HT-29 (cell line): ENCODE measurements around the gene DENND5A. TPM values are rescaled to one million over a fixed set of nuclear protein-coding genes. Genes with fewer than 3 reads are reported as not detected.

ENCODE experiments used
- DNase-seq: peaks from one replicate; pipeline ENCODE4 v3.0.0-alpha.2; 2015; ENCODE audit warnings: low spot score
- total RNA-seq: library from RNA; depleted of rRNA; stranded (reverse); fragments of >200 nt; shearing (Covaris generic); gene quantifications from 2 replicates; pipeline ENCODE4 v1.2.3, GENCODE V29; 2014

Gene DENND5A
- total RNA-seq, 1 experiment from 2014 or later = 8.0 TPM

DNA sequence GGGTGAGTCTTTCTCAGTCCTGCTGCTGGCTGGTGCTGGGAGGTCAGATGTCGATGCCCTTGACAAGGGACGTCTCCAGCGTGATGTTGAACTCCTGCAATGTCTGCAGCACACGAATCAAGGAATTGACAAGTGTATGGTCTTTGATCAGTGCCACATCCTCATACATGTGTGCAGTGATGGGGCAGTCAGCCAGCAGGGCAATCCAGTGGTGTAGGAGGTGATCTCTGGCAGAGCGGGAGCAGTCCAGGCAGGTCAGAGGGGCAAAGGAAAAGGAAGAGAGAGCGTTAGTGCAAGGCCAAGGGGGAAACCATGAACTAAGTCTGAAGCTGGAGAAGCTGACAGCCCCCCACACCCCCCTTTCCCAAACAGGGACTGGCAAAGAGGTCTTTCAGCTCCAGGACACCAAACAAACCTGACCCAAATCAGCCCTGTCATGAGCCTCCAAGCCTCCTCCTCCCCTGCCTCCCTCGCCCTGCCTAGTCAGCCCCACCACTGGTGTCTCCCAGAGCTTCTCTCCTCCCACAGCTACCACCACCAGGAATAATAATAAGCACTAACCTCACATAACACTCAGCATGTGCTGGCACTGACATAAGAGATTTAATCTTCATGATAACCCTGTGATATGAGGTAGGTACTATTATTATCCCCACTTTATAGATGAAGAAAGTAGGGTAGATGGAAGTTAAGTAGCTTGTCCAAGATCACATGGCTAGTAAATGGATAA lies 125.4 kb downstream of the DENND5A start:
- peak; percentile 30 for DNase-seq

GRCh38 chr11:9138612-9139579 lies 126.3 kb downstream of the DENND5A start:
- peak; percentile 87 for DNase-seq

DNA sequence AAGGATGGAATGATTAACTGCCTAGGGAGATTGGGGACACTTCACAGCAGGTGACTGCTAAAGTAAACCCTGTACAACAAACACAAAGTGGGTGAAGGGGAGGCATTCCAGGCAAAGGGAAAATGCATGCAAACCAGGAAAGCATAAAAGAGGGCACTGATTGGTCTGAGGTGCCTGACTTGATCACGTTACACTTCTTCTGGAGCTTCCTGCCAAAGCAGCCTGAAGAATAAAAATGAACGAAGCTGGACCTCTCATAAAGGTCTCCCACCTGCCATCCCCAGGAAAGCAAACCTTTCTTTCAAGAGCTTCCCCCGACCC lies 127.1 kb downstream of the DENND5A start:
- DNase-seq = no peak

DNA sequence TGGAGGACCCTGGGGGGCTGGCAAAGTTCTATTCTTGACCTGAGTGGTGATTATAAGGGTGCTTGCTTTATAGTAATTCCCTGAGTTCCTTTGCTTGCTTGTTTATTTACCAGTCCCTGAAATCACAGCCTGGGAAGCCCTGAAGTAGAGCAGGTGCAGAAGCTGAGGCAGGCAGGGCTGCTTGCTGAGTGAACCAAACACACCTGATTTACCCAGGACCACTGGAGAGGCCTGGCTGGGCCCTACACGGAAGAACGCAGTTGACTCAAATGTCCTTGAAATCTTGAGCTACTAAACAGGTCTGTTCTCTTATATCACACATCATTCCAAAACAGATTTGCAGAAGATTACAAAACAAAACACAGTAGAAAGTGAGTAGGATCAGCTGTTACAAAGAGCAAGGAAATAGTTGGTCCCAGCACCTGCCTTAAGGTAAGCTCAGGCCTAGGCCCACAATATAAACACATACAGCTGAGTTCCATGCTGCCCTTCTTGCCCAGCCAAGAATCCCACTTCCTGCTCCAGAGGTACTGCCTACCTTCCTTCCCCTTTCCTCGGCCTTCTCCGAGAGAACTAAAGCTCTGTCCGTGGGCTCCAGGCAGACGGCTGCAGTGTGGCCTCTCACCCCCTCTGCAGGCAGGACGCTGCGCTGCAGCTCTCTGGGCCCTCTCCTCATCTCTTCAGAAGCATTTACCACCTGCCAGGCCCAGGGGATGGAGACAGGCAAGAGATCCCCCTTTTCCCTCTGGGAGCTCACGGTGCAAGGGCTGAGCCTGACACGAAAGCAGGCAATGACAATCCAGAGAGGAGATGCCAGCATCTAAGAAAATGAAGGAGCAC lies 127.6 kb downstream of the DENND5A start:
- DNase-seq = peak; percentile 94

DNA sequence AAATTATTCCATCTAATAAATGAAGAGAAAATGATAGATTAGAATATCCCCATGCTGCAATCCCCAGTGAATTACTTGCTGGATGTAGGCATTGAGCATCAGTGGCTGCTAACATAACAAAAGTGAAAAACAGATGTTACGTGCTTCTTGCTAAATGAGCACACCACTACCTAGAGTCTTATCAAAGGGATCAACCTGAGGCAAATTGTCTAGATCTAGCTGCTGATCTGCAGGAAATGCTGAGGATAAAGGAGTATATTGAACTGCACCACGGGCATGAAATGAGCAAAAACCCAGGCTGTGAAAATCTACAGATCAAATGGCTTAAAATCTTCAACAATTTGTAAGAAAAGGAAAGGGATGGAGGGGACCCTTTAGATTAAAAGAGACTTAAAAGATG lies 128.4 kb downstream of the DENND5A start:
- DNase-seq = no peak

DNA sequence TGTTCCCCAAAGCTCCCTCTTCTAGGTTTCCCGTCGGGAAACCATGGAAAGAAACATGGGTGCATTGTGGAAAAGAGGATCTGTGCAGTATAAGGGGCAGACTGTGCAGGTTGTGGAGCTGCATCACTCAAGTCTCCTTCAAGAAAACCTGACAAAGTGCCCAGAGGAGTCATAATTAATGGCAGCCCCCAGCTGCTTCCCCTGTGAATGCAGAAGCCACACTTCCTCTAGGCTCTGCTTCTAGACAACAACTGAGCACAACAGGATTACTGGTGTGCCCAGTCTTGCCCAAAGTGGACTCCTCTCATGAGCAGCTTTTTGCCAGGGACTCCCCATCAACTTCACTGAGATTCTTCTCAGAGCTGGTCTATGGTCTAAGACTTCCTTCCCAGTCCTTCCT lies 131.2 kb downstream of the DENND5A start:
- DNase-seq = no peak

DNA sequence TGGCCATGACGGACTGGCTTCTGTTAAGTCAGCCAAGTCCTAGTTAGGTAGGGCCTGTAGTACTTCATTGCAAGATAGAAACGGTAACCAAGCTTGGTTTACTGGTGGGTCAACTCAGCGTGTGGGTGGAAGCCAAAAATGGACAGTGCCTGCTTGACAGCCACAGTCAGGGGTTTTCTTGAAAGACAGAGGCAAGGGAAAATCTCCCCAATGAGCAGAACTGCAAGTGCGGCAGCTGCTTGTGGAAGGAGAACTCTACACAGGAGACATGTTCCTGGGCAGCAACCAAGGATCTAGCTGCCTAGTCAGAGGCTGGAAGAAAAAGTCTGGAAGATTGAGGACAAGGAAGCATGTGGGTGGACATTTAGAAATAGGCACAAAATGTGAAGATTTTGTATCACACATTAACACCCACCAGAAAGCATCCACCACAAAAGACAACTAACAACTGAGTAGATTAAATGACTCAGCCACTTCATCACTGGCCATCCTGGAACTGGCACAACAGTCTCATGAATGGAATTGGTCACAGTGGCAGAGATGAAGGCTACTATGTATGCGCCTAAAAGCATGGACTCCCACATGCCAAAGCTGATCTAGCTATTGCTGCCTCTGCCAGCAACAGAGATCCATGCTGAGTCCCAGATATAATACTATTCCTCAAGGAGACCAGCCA lies 132.8 kb downstream of the DENND5A start:
- no peak for DNase-seq

DNA sequence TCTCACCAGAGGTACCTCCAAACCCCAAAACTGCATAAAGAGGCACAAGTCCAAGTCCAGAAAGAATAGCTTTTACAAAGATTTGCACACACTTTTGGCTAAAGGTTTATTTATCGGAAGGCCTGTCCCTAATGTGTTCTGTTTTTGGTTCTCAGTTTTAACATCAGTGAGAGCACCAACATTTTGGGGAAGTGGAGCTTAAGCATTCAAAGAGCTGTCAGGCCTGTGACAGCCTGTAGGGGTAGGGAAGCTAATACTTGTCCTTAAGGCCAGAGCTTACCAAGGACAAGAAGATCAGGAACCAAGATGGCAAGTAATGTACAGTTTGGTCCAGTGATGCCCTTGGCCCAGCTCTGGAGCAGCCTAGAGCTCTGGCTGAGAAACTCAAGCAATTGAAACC lies 134.9 kb downstream of the DENND5A start:
- no peak for DNase-seq

- DNase-seq = no peak
Observed at GRCh38 chr11:9126636-9127035, 138.5 kb downstream of the DENND5A start.

DNA sequence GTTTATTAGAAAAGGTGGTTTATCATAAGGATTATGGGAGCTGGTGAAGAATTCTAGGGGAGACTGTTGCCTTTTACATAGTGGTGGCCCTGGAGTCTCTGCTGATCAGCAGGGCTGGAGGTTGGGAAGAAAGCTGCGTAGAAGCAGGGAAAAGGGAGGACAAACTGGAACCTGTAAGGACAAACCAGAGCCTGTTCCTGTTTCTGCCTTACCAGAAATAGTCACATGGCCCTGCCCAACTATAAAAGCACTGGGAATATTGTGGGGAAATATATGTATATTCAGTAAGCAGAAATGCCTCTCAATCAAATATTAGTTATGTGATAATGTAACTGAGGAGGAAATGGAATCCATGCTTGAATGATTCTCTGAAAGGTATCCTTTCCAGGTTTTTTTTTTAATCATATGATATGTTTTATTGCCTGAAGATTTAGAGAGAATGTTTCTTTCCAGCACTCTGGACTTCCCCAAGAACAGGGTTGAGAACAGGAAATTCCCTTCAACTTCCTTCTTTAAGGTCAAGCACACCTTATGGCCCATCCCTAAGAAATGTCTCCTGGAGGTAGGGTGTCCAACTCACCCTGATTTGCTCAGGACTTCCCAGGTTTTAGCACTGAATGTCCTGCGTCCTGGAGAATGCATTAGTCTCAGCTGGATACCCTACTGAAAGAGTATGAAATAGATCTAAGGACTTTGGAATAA lies 139.8 kb downstream of the DENND5A start:
- no peak for DNase-seq

DNA sequence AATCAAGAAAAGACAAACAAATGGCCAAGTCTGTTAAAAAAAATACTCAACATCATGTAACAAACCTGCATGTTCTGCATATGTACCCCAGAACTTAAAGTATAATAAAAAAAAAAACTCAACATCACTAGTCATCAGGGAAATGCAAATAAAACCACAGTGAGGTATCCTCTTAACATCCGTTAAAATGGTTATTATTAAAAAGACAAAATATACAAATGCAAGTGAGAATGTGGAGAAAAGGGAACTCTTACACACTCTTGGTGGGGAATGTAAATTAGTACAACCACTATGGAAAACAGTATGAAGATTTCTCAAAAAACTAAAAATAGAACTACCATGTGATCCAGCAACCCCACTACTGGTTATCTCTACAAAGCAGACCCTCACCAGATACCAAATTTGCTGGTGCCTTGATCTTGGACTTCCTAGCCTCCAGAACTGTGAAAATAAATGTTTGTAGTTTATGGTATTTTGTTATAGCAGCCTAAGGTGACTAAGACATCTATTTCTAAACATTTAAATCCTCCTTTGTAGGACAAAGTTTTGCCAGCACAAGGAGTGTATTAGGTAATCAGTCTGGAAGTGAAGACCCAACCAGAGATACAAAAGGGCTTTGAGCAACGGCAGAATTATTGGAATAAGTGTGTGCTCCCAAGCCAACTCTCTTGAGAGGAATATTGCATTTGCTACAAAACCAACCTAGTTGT lies 141.4 kb downstream of the DENND5A start:
- DNase-seq = no peak

- no peak for DNase-seq
Observed at GRCh38 chr11:9121469-9121796, 143.7 kb downstream of the DENND5A start.

DNA sequence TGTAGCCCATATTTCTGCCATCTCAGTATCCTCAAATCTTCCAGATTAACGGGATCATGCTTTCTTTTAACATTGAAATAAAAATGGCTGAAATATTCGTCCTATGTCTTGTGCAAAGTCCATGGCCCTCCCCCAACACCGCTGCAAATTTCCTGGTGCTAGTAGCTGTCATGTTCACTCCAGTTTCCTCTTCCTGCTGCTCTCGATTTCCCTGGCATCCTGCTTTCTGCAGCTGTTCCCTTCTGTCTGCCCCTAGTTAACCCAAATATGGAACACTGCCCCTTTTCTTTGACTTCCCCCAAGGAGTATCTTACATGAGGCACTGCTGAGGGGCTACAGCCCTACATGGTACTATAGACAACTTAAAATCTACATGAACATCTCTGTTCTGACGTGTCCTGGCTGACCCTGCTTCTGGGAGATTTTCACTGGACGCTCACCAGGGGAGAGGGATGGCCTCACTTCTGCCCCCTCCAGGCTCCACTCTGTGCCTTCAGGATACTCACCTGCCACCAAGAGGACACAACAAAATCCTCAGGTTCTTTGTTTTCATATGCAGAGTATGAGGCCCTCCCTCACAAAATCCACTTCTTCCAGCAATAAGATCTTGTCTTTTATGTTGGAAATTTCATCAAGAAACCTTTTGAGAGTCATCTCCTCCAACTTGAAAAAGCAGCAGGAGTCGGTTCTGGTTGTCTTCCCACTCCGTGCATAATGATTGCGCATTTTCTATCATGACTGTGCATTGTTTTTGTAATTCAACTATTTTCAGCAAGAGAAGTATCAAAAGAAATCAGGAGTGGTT lies 144.3 kb downstream of the DENND5A start:
- DNase-seq = peak; percentile 50

DNA sequence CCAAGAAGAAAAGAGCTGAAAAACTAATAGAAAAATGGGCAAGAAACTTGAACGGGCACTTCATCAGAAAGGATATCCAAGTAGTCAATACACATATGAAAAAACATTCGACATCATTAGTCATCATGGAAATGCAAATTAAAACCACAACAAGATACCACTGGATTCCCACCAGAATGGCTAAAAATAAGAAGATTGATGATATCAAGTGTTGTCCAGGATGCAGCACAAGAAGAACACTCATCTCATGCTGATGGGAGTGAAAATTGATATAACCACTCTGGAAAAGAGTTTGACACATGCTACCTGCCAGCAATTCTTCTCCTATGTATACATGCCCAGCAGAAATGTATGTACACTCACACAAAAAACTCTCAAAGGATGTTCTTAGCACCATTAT lies 146.9 kb downstream of the DENND5A start:
- DNase-seq = no peak

GRCh38 chr11:9112075-9112474 lies 153.1 kb downstream of the DENND5A start:
- no peak for DNase-seq

- DNase-seq = no peak
Observed at GRCh38 chr11:9109858-9110731, 155.1 kb downstream of the DENND5A start.

DNA sequence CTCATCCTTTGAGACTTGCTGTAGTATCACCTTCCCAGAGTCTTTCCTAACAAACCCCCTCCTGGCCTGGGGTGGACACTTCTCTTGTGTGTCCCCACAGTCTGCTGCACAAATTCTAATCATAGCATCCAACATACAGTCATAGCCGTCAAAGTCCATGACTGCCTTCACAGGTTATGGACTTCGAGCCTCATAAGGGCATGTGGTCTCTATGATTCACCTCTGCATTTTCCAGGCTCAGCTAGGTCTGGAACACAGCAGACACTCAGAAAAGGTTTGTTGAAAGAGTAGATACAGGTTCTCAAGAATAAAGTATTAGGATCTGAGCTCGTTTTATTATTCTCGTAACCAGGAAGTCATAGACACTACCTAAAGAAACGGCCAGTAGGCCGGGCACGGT lies 160.6 kb downstream of the DENND5A start:
- no peak for DNase-seq

DNA sequence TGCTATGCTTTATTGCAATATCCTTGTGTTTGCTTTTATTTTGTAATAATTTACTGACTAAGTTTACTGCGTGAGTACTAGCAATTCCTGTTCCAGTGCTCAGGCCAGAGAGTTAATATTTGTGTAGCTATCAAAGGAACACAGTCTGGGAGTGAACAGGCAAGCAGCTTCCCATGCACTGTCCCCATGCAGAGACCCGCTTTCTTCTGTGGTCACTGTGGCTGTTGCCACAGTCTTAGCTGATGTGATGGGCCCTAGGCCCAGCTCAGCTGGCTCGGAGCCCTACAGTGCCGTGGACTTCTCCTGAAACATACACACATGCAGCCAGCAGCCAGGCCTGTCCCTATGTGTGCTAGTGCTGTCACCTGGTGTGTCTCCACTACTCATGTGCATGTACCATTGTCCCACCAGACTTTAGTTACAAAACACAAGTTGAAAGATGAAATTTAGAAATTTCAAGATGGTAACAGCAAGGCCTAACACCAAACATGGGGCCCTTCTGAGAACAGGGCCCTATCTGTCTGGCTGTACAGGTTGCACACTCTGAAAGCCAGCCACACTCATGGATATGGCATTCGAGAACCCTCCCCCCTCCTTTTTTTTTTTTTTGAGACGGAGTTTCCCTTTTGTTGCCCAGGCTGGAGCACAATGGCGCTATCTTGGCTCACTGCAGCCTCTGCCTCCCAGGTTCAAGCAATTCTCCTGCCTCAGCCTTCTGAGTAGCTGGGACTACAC lies 161.4 kb downstream of the DENND5A start:
- DNase-seq = no peak
